GM12872 (cell line): Measurements from ENCODE around the gene RGL3.

ENCODE experiments used
- CTCF ChIP-seq: IDR thresholded peaks from 3 replicates; pipeline ENCODE4 v1.5.1; 2011; ENCODE audit warnings: low read depth, mild to moderate bottlenecking, low read length, moderate library complexity; ENCODE audit not compliant: insufficient read depth

The RGL3 gene

GRCh38 chr19:11400798-11401197 lies 18.3 kb downstream of the RGL3 start:
- TF ChIP-seq CTCF = no peak

GRCh38 chr19:11399667-11400066 lies 19.4 kb downstream of the RGL3 start:
- TF ChIP-seq CTCF = no peak

DNA sequence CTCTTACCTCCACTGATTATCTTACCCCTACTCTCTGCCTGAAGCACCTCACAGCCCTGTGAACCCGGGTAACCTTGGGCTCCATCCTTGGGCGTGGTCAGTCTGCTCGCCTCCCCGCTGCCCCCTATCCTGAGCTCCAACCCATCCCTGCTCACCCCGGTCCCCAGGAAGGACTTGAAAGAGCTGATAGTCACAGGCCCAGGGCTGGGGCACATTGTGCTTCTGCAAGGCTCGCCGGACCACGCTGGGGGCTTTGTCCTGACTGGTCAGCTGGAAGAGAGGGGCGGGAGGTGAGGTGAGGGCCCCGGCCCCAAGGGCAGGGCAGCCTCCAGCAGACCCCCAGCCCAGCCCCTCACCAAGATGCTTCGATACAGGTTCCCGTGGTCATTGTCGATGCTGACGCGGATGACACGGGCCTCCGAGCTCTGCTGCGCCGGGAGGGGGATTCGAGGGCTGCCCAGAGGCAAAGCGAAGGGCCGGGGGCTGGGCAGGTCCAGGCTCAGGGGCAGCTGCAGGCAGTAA lies 22.0 kb downstream of the RGL3 start:
- TF ChIP-seq CTCF = no peak

DNA sequence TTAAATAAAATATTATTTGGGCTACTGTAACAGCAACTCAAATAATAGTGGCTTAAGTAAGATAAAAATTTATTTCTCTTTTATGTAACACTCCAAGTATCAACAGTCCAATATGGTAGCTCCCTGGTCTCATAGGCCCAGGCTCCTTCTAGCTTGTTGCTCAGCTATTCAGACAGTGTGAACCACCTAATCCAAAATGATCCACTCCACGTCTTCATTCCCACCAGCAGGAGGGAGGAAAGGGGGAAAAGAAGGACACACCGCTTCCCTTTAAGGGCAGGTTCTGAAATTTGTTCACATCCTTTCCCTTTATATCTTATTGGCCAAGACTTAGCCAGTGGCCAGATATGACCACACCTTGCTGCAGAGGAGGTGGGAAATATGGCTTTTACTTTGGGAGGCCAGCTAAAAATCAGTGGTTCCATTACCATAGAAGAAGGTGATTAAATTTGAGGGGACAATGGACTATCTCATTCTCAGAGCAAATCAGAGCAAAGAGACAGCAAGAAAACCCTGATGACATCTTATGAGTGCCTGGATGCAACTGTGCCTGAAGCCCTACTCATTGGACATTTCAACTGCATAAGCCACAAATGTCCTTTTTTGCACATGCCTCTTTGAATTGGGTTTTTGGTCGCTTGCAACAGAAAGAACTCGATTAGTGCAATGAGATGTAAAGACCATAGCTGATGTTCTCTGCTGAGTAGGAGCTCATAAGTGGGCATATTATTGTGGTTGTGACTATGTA lies 28.0 kb downstream of the RGL3 start:
- no peak for TF ChIP-seq CTCF

GRCh38 chr19:11390359-11390758 lies 28.8 kb downstream of the RGL3 start:
- no peak for TF ChIP-seq CTCF

DNA sequence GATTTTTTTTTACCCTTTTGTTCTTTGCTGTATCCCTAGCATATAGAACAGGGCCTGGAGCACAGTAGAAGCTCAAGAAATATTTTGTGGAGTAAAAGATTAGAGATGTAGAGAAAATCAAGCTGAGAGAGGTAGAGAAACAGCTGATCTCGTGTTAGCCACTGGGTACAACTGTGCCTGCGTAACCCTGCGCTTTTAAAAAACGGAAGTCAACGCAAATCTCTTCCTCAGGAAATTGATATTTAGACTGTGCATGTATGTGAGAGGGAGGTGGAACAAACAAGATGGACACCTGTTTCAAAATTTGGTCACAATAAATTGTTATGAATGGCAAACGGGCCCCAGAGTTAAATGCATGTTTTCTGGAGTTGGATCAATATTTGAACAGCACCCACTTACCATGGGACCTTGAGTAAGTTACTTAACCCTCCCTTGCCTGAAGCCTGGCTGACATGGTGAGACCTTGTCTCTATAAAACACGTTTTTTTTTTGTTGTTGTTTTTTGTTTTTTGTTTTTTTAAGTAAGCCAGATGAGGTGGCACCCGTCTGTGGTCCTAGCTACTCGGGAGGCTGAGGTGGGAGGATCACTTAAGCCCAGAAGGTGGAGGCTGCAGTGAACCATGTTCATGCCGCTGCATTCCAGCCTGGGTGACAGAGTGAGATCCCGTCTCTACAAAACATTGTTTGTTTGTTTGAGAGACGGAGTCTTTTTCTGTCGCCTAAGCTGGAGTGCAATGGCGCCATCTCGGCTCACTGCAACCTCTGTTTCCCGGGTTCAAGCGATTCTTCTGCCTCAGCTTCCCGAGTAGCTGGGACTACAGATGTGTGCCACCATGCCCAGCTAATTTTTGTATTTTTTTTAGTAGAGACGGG lies 31.7 kb downstream of the RGL3 start:
- no peak for TF ChIP-seq CTCF

DNA sequence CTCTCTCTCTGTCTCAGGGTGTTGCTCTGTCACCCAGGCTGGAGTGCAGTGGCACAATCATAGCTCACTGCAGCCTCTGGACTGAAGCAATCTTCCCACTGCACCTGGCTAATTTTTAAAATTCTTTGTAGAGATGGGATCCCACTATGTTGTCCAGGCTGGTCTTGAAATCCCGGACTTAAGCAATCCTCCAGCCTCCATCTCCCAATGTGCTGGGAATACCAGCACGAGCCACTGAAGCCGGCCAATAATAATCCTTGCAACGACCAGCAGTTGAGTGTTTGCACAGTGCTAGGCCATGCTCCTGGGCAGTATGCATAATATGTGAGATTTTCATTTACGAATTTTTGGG lies 34.4 kb downstream of the RGL3 start:
- TF ChIP-seq CTCF = no peak
